OCI-M2 (cell line): Measurements from ENCODE around the gene SCN4B.

ENCODE experiments used
- DNase-seq: peaks from one replicate; lab custom pipeline; 2025; ENCODE audit not compliant: unreplicated experiment; lab: John Stamatoyannopoulos, UW

The SCN4B gene

GRCh38 chr11:118102721-118103261, 49.8 kb downstream of the SCN4B start:
- DNase-seq = no peak

GRCh38 chr11:118100691-118101232, 51.9 kb downstream of the SCN4B start:
- DNase-seq = no peak

GRCh38 chr11:118099838-118100556, 52.6 kb downstream of the SCN4B start:
- DNase-seq = no peak

- no peak for DNase-seq
Measured at GRCh38 chr11:118098996-118099837, 53.4 kb downstream of the SCN4B start.

- DNase-seq = no peak
Measured at GRCh38 chr11:118095967-118096367, 56.7 kb downstream of the SCN4B start.

- no peak for DNase-seq
Measured at GRCh38 chr11:118095493-118095892, 57.1 kb downstream of the SCN4B start.

- no peak for DNase-seq
Measured at GRCh38 chr11:118092907-118093571, 59.6 kb downstream of the SCN4B start.

- DNase-seq = no peak
Measured at GRCh38 chr11:118091690-118092089, 60.9 kb downstream of the SCN4B start.

GRCh38 chr11:118090545-118091162, 62.0 kb downstream of the SCN4B start:
- DNase-seq = no peak

- no peak for DNase-seq
Measured at GRCh38 chr11:118088531-118088930, 64.1 kb downstream of the SCN4B start.

GRCh38 chr11:118087931-118088330, 64.7 kb downstream of the SCN4B start:
- no peak for DNase-seq

GRCh38 chr11:118086913-118087768, 65.5 kb downstream of the SCN4B start, which contains the start of gene SMIM35:
Gene SMIM35 (minus strand): TSS chr11:118086963. CDS start chr11:118086757, 206 bp downstream.
- no peak for DNase-seq

- no peak for DNase-seq
Measured at GRCh38 chr11:118084656-118085055, 68.0 kb downstream of the SCN4B start.

- DNase-seq = no peak
Measured at GRCh38 chr11:118084247-118084646, 68.4 kb downstream of the SCN4B start.
